GM12891 (cell line): ENCODE data around the gene NME3.

Experiments used
- POLR2A ChIP-seq: IDR thresholded peaks from 2 replicates; pipeline ENCODE4 v1.6.1; 2011; ENCODE audit warnings: low read depth, low read length, control low read depth
- TAF1 ChIP-seq: IDR thresholded peaks from 2 replicates; pipeline ENCODE4 v1.6.1; 2011; ENCODE audit warnings: low read depth, low read length, control low read depth

DNA sequence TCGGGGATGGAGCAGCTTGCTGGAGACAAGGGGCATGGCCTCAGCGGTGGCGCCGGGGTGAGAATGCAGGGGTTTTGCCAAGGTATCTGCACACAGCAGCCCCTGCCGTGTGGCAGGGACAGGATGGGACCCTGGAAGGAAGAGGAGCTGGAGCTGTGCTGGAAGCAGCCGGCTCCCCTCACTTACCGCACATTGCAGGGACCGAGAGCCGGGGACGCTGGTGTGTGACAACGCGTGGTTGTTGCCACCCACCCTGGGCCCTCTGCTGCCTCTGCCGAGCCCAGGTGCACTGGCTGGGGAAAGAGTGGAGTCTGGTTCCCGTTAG lies 14.5 kb upstream of the NME3 start:
- TF ChIP-seq POLR2A (no peak), TAF1 (no peak)
